SKM-1 (cell line): Measurements from ENCODE around the gene MSANTD2.

ENCODE experiments used
- DNase-seq: peaks from one replicate; lab custom pipeline; 2025; ENCODE audit not compliant: unreplicated experiment; lab: John Stamatoyannopoulos, UW

MSANTD2 gene

DNA sequence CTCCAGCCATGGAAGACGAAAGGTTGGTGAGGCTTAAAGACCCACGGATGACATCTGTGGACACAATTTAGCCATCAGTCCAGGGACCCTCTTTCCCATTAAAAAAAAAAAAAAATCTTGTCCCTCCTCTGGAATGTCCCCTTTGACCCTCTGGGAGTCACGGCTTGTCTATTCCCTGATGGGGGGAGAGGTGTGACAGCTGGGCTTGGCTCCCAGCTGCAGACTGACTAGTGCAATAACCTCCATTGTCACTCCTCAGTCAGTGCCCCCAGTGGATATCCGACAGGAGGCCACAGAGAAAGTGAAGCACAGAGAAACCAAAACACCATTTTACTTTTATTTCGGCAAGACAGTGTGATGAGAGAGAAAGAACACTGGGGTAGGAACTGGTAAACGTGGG is 45.5 kb downstream of the MSANTD2 start:
- no peak for DNase-seq

DNA sequence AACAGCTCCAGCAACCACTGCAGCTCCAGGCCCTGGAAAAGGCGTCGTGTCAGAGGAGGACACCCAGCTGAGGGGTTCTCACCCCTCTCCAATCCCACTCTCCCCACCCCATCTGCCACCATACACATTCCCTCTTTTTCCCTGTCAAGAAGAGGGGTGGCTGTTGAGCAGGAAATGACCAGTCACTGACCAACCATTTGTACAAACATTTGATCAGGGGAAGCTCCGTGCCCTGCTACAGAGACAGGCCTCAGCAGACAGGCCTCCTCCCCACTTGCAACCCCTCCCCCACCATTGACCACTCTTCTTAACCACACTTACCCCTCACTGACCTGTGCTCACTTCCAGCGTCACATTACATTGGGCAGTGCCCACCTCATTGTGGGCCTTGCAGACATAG is 45.9 kb downstream of the MSANTD2 start:
- DNase-seq, result no peak

DNA sequence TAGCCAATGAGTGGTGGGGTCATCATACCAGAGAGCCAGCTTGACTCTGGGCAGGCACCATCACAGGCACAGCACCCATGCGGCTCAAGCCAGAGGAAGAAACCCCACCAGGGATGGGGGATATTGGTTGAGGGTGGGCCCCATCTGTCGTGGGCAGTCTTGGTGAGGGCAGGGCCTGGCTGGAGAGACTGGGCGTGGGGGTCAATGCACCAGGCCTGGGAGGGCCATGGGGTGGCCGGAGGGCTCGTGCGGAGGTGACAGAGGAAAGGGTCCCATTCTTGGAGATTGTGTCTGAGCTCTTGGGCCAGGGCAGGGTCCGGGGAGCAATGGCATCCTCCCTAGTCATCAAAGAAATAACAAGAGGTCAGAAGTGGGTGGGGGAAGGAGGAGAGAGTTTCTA is 46.6 kb downstream of the MSANTD2 start:
- no peak for DNase-seq

DNA sequence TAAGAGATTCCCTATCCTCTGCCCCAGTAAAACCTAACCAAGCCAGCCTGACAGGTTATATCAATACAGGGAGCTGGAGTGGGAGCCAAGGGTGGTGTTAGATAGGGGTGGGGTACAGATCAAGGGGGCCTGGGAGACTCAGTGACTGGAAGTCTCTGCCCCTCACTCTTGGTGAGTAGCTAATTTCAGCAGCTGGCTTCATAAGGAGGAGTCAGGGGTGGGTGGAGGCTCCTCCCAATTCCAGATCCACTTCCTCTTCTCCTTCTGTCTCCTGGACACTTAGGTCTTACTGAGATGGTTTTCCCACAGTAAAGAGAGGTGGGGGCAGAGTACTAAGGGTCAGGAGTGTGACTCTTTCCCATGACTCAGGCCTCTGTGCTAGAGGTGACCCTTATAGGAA is 47.0 kb downstream of the MSANTD2 start:
- DNase-seq, result no peak

DNA sequence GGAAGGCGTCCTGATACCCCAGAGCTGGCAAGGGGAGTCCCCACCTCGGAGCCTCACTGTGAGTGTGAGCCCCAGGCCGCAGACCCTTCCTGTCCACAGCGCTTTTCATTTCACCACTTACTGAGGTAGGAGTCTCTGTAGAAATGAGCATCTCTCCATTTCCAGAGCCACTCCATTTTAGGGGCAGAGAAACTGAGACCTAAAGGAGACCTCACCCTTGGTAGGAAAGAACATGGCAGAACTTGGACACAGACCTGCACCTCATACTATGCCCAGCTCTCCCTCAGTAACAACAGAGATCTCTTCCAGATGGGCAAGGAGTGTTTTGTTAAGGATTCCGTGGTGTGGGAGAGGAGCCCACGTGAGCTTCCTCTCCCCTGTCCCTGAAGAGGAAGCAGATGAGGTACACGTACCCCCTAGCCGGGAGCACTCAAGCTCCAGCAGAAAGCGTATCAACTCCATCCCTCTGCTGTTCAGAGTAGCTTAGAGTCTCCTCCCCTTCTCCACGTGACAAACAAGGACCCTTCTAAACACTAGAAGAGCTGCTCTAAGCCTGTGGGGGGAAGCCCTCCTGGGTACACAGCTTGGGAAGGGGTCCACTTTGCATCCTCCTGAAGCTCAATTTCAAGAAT is 47.6 kb downstream of the MSANTD2 start:
- no peak for DNase-seq

DNA sequence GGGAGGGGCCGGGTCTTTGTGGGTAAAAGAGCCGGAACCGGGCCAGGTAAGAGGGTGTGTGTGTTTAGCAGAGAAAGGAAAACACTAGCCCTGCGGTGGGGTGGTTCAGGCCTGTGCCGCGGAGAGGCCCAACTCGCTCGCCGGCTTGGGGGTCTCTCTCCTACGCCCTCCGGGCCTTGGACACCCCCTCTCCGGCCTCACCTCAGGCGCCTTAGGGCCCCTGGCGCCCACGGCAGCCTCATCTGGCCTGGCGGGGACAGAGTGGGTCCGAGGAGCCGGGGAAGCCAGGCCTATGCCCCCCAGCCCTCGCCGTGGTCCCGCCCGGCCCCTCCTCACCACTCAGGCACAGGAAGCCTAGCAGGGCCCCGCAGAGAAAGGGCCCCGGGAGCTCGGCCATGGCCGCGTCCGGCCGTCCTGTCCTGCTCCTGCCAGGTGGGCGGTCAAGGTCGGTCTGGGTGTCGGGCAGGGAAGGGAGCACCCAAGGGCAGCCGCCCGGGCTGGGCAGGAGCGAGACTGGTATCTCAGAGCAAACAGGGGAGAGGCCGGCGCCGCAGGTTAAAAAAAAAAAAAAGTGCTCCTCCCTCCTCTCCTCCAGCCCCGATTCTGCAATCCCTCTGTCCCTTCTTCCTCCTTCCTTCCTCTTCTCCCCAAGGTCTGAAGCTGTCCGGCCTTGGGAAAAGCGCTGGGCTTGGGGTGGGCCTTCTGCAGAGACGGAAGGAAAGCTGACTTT is 48.3 kb downstream of the MSANTD2 start, which contains the start of gene VSIG2:
TSS of gene VSIG2 (minus strand) at position 515 of the 730 bp plus-strand sequence. CDS start at position 397, 118 bp downstream.
- DNase-seq, result no peak

DNA sequence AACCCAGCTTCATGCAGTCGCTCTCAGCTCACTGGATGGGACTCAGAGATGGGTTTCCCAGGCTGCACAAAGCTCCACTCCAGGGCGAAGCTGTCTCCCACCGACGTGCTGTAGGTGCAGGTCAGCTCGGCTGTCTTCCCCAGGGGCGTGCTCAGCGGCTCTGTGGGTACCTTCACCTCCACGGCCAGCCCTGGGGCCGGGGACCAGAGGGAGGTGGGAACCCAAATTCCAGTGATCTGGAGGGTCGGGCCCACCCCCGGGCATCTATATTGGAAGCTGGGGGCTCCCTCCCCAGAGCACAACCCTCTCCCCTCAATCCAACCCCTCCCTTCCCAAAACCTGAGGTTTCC is 48.8 kb downstream of the MSANTD2 start:
- no peak for DNase-seq

DNA sequence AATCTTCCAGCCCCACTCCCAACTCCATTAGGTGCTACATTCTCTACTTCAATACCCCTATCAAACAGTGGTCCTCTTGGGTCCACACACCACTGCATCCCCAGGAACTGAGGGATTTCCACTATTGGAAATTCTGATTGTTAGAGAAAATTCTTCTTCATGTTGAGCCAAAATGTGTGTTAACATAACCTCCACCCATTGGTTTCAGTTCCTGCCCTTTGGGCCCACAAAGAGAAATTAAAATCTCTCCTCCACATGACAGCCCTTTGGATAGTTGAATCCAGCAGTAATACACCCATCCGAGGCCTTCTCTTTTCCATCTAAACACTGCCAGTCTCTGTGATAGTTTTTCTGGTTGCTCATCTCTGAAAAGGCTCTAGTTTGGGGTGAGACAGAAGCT is 50.3 kb downstream of the MSANTD2 start:
- no peak for DNase-seq

DNA sequence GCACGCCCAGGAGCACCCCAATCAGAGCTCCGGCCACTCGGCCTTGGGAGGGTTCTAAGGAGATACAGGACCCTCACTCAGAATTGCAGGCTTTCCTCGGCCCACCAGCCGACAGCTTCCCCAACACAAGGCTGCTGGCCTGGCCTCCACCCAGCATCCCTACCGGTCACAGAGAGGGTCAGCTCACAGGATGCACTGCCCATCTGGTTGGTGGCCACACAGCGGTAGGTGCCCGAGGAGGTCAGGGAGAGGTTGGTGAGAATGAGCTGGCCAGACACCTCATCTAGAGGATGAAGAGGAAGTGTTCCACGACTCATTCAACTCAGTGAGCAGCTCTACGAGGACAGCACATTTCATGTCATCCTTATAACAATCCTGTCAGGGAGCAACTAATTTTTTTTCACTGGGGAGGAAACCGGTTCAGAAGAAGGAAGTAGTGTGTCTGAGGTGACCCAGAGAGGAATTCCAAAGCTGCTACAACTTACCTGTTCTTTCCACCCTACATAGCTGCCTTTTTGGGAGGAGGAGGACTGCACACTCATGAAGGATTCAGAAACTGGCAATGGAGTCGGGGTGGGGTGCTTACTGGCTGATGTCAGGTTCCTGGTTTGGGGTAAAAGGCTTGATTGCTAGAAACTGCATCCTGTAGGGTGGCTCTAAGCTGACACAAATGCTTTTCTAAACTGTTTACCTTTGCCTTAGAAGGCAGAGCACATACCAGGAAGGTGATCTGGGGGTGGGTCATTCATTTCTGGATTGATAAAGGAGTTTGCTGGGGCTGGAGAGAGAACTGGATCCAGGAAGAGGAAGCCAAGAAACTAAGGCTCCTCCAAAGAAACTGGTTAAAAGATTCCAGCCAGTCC is 51.5 kb downstream of the MSANTD2 start:
- no peak for DNase-seq

DNA sequence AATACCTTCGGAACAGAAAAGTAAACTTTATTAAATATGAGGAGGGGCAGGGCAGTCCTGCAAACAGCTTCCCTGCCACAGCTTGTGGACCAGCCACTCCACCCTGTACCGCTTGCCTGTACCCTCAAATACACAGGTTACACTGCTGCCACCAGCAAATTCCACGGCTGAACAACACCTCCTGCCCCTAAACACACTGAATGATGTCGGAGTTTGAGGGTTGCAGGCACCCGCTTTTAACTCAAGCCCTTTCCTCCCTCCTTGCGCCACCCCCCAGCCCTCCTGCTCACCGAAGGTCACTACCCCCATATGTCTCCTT is 52.1 kb downstream of the MSANTD2 start:
- DNase-seq, result no peak

DNA sequence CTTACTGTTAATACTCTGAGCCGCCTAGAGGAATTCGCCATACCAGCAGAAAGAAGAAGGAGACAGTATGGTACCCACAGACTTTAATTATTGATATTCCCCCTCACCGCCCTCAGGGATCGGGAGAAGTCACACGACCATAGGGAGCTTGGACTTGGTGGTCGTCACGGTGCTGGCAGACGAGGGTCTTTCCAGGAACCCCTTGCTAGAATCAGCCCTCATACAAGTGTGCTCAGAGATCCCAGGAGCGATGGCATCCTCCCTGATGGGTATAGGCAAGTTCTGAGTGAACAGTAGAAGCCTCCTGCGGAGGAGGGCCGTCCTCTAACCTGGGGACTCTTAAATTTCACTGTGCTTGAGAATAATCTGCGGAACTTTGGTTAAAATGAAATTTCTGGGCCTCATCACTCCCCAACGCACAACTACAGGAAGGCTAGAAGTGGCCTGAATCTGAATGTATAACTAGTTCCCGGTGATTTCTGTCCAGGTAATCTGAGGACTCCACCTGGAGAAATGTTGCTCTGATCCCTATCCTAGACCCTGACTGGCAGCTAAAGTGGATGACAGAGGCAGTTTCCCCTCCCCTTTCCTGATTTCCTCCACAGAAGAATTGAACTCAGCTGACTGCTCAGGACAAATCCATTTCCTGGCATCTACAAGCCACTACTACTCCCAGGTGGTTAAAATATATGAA is 52.7 kb downstream of the MSANTD2 start:
- DNase-seq, result no peak

DNA sequence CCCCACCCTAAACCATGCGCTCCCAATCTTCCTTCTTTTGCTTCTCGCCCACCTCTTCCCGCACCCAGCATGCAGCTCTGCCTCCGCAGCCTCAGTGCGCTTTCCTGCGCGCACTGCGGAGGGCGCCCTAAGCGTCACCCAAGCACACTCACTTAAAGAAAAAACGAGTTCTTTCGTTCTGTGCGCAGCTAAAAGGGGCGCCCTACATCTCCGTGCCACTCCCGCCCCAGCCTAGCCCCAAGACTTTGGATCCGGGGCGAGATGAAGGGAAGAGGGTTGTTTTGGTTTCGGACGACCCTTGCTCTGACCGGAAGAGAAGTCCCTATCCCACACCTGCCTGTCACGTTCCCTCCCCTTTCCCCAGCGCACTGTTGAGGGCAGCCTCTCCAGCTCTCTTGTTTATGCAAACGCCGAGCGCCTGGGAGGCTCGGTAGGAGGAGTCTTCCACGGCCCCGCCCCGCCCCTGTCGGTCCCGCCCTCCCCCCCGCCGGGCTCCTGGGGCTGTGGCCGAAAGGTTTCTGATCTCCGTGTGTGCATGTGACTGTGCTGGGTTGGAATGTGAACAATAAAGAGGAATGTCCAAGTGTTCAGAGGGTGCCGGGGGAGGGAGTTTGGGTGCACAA is 53.5 kb downstream of the MSANTD2 start:
- no peak for DNase-seq

DNA sequence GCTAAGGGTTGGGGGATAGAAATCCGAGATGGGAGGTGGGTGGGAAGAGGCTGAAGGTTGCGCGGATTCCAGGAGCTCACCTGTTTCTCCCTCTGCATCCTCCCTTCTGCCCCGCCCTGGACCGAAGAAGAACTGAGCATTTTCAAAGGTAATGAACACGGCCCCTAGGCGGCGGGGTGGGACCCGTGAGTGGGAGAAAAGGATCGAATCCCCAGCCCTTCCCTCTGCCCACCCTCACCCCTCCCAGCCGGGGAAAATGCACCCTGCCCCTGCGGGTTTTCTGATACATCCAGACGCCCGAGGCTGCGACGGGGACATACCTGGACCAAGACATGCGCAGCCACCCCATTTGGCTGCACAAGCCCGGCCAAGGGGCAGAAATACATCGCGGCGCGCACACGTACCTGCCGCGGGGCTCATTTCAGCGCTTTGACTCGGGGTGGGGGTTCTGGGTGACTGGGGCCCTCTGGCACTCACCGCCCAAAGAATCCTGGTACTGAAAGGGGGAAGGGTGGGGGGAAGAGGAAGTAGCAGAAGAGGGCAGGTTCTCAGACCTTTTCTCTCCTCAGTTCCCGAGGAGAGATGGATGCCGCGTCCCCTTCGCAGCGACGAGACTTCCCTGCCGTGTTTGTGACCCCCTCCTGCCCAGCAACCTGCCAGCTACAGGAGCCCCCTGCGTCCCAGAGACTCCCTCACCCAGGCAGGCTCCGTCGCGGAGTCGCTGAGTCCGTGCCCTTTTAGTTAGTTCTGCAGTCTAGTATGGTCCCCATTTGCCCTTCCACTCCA is 54.2 kb downstream of the MSANTD2 start:
- DNase-seq, result no peak

DNA sequence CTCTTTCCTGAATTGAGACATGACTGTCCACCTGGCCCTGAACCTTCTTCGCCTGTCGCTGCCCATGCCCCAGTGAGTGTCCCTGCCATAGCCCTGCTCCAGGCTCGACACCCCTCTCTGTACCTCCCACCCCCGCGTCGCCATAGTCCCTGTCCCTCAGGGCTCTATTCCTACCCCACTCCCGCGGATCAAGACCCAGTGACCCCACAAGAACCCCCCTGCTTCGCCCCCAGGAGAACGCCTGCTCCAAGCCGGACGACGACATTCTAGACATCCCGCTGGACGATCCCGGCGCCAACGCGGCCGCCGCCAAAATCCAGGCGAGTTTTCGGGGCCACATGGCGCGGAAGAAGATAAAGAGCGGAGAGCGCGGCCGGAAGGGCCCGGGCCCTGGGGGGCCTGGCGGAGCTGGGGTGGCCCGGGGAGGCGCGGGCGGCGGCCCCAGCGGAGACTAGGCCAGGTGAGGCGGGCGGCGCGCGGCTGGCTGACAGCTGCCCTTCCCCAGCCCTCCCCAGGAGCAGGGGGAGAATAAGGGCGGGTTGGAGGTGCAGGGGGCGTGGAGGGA is 54.9 kb downstream of the MSANTD2 start:
- DNase-seq, result no peak

DNA sequence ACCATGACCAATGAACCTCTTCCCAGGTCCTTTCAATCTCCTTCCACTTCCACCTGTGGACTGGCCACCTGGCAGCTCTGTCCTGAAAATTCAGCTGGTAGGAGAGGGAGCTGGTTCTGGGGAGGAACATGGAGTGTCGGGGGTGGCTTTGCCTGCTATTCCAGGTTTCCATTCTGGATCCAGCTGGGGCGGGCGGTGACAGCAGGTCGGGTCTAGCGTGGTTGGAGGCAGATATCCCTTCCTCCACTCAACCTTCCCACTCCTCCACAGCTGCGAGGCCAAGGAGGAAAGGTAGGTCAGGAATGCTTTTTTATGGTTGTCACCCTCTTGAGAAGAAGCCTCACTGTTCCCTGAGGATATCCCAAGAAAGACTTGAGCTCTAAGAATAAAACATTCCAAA is 57.2 kb downstream of the MSANTD2 start:
- DNase-seq, result no peak

DNA sequence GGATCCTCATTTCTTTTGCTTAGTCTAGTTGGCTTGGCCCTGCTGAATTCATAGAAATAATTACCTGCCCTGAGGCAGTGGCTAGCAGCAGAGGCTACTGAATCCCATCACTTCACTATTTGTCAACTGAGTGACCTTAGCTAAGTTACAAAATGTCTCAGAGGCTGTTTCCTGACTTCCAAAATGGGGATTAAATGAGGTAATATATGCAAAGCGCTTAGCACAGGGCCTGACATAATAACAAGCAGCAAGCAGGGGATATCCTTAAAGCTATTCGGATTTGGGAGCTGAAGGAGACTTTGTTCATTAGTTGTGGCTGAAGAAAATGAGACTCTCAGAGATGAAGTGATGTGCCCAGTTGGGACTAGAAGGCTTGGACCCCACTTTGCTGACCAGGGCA is 57.7 kb downstream of the MSANTD2 start:
- no peak for DNase-seq

DNA sequence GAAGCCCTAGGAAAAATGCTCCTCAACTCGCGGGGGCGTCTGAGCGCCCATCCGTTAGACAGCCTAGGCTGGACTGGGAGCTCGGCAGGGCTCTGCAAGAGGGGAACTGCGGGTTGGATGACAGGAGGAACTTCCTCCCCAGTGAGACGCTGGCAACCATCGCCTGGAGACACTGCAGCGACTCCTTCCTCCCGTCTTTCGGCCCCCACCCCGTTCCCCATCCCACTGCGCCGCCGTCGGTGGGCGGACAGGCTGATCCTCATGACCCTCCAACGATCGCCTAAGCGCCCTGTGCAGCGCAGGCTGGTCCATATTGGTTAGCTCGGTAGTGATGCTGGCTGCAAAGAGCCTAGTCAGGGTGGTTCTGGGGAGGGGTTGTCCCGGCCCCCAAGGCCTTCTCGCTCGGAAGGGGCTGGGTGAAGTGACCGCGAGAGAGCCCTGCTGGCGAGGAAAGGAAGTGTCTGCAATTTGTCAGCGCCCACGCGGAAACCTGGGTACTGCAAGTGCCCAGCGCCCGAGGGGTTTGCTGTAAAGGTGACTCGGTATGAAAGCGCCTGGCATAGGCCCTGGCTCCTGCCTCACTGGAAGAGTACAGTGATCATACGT is 59.8 kb downstream of the MSANTD2 start:
- DNase-seq, result peak; percentile 76

DNA sequence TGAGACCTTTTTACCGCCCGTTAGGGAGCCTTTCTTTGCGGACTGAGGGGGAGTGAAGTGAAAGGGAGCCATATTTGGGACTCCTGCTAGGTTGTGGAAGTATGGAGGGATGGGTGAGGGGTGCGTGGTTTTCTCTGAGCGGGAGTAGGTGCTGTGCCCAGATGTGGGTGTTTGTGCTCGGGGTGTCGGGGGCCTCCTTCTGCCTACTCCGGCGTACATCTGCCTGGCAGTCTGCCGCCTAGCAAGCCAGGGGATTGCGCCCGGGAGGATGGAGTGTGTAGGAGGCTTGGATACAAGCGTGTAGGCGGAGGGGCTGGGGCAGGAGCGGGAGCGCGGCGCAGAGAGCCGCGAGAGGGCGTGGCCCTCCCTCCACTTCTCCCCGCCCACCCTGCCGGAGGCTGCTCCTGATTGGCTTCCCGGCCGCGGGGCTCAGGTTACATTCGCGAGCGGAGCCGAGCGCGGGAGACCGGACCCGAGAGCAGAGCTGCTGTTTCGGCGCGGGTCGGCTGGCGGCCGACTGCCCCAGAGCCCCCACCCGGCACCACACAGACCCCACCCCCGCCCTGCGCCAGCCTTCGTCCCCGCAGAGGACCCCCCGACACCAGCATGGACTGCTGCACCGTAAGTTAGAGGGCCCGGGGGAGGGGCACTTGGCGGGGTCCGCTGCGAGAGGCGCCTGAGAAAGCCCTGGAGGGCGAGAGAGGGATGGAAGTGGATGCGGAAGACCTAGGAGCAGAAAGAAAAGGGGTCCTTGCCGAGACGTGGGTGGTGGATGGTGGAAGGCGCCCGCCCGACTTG is 60.5 kb downstream of the MSANTD2 start, which contains the start of gene NRGN:
TSS of gene NRGN (plus strand) at position 464 of the 798 bp plus-strand sequence. CDS start at position 607, 143 bp downstream.
- DNase-seq, result peak; percentile 81
